K562 (cell line): ENCODE measurements around the gene SAP25. TPM values are rescaled to one million over a fixed set of nuclear protein-coding genes. Genes with fewer than 3 reads are reported as not detected.

Source experiments
- CEBPG ChIP-seq, 3 experiments: fragments of 200-800 bp in 1 of 3; sonication (Bioruptor generic) in 1 of 3; sonication (generic) in 1 of 3; formaldehyde crosslinking in 1 of 3; IDR thresholded peaks in 2 of 3; conservative IDR thresholded peaks in 1 of 3; 2 replicates each; pipeline versions ENCODE4 v1.6.1 to v1.8.0; 2016 to 2022; ENCODE audit warnings: missing compliant biosample characterization in 2 of 3, missing genetic modification characterization in 2 of 3, mild to moderate bottlenecking in 1 of 3, missing genetic modification reagents in 1 of 3
- CSDE1 ChIP-seq, 2 experiments: fragments of 450-650 bp; IDR thresholded peaks; 2 replicates each; pipeline ENCODE4 v1.6.1; 2016; ENCODE audit warnings: mild to moderate bottlenecking in 1 of 2
- E2F8 ChIP-seq: fragments of 450-650 bp; IDR thresholded peaks from 2 replicates; pipeline ENCODE4 v1.7.1; 2018; ENCODE audit warnings: mild to moderate bottlenecking, low read depth; ENCODE audit not compliant: partially characterized antibody
- ETS1 ChIP-seq: conservative IDR thresholded peaks from 2 replicates; pipeline ENCODE4 v1.6.1; 2011; ENCODE audit warnings: low read depth, mild to moderate bottlenecking, low read length; ENCODE audit not compliant: control insufficient read depth
- FOXJ3 ChIP-seq: sonication (generic); formaldehyde crosslinking; IDR thresholded peaks from 2 replicates; pipeline ENCODE4 v1.4.0; 2020; ENCODE audit warnings: mild to moderate bottlenecking, missing genetic modification reagents
- GABPB2 ChIP-seq: fragments of 250-450 bp; sonication (Bioruptor Pico); conservative IDR thresholded peaks from 2 replicates; pipeline ENCODE4 v1.5.1; 2021; ENCODE audit warnings: mild to moderate bottlenecking
- HDAC1 ChIP-seq, 2 experiments: fragments of 450-650 bp; IDR thresholded peaks; 2 replicates each; pipeline ENCODE4 v1.6.1; 2016 to 2017; ENCODE audit warnings: inconsistent platforms in 1 of 2, mild to moderate bottlenecking in 1 of 2, moderate library complexity in 1 of 2
- HIVEP1 ChIP-seq: fragments of 250-450 bp; sonication (Bioruptor Pico); IDR thresholded peaks from 2 replicates; pipeline ENCODE4 v1.4.0; 2020; ENCODE audit warnings: mild to moderate bottlenecking
- MBD2 ChIP-seq: sonication (generic); IDR thresholded peaks from 2 replicates; pipeline ENCODE4 v1.6.1; 2016; ENCODE audit warnings: low read depth, borderline replicate concordance
- RBM17 ChIP-seq: fragments of 200-400 bp; formaldehyde crosslinking; IDR thresholded peaks from 2 replicates; pipeline ENCODE4 v1.6.1; 2017; ENCODE audit warnings: low read depth, mild to moderate bottlenecking, low read length, borderline replicate concordance
- SIRT6 ChIP-seq: IDR thresholded peaks from one replicate; pipeline ENCODE4 v1.6.1; 2012; ENCODE audit warnings: low read depth, mild to moderate bottlenecking, control low read depth, inconsistent platforms, low read length, moderate library complexity
- SNIP1 ChIP-seq: fragments of 450-650 bp; IDR thresholded peaks from 2 replicates; pipeline ENCODE4 v1.7.1; 2017; ENCODE audit warnings: low read depth, mild to moderate bottlenecking
- SRSF9 ChIP-seq: fragments of 200-400 bp; formaldehyde crosslinking; IDR thresholded peaks from 2 replicates; pipeline ENCODE4 v1.6.1; 2017; ENCODE audit warnings: low read depth, low read length, borderline replicate concordance
- THRB ChIP-seq: fragments of 450-650 bp; formaldehyde crosslinking; conservative IDR thresholded peaks from 2 replicates; pipeline ENCODE4 v1.4.0; 2022; ENCODE audit warnings: mild to moderate bottlenecking, missing genetic modification characterization
- polyA plus RNA-seq, 8 experiments: library from polyadenylated mRNA; depleted of rRNA in 4 of 8; stranded (reverse) in 5 of 8; unstranded in 3 of 8; fragments of >200 nt; fragmentation: Nextera tagmentation in 2 of 8; fragmentation: Illumina TruSeq in 1 of 8; extraction: Ambion mirVana in 2 of 8; extraction: Trizol in 1 of 8; gene quantifications; 2 replicates each; pipeline versions ENCODE4 v1.2.1 to v1.2.3, GENCODE V29; 2011 to 2014; ENCODE audit warnings: inconsistent platforms in 1 of 8, missing spikeins in 1 of 8
- total RNA-seq, 7 experiments: library from RNA; depleted of rRNA in 6 of 7; stranded (reverse); fragments of >200 nt in 6 of 7; fragmentation: Illumina TruSeq in 2 of 7; extraction: Trizol in 2 of 7; gene quantifications; 2 replicates each; pipeline versions ENCODE4 v1.2.1 to v1.2.3, GENCODE V29; 2011 to 2021; ENCODE audit warnings: low replicate concordance in 1 of 7
- TF ChIP-seq, protein P1 (sequence below): sonication (generic); formaldehyde crosslinking; IDR thresholded peaks from 2 replicates; pipeline ENCODE4 v1.8.1; 2023; ENCODE audit warnings: mild to moderate bottlenecking, missing genetic modification reagents
- TF ChIP-seq, protein P2 (sequence below): sonication (generic); formaldehyde crosslinking; IDR thresholded peaks from 2 replicates; pipeline ENCODE4 v1.8.0; 2022; ENCODE audit warnings: missing genetic modification reagents, mild to moderate bottlenecking, borderline replicate concordance

Gene SAP25
- total and polyA plus RNA-seq, 9 of the 15 experiments (the other 6 are each of a cell fraction or from before 2014, with no cell fraction given), result 0.13 to 5.3 (median 0.78) TPM; not detected in 1

DNA sequence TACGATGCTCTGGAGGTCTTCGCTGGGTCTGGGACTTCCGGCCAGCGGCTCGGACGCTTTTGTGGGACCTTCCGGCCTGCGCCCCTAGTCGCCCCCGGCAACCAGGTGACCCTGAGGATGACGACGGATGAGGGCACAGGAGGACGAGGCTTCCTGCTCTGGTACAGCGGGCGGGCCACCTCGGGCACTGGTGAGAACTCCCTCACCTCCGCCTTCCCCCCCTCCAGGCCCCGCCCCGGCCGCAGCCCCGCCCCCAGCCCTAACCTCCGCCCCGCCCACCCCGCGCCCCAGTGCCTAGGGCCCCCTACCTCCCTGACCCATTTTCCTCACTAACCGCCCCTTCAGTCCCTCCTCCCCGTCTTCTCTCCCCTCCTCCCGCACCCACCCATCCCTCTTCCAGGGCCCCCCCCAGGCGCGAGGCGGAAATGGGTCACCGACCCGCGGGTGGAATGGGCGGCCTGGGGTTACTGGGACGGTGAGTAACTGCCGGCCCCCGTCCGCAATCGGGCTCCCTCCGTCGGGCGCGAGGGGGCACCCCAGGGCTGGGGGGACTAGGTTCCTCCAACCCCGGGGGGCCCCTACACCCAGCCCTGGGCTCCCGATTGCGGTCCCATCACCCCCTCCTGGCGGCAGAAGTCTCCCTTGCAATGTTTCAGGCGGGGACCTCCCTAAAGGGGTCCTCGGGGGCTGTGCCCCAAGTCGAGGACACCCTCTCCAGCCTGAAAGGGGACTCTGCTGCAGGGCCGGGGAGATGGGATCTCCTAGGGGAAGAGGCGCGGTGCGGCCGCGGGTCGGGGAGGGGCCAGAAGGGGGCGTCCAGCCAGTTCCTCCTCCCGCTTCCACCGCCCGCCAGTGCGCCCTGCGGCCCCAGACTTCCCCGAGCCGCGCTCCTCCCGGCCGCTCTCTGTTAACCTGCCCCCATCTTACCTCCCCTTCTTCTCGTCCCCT lies 30.6 kb upstream of the SAP25 start (continued):
- TF ChIP-seq, protein P1, sequence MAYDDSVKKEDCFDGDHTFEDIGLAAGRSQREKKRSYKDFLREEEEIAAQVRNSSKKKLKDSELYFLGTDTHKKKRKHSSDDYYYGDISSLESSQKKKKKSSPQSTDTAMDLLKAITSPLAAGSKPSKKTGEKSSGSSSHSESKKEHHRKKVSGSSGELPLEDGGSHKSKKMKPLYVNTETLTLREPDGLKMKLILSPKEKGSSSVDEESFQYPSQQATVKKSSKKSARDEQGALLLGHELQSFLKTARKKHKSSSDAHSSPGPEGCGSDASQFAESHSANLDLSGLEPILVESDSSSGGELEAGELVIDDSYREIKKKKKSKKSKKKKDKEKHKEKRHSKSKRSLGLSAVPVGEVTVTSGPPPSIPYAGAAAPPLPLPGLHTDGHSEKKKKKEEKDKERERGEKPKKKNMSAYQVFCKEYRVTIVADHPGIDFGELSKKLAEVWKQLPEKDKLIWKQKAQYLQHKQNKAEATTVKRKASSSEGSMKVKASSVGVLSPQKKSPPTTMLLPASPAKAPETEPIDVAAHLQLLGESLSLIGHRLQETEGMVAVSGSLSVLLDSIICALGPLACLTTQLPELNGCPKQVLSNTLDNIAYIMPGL (CRISPR knock-in tag), result no peak
- TF ChIP-seq CEBPG (CRISPR knock-in tag; IDR thresholded peaks at IDR 0.05) (peak; percentile 40; the same call in 1 of the 2 replicates), CEBPG (tag; conservative IDR thresholded peaks at IDR 0.05 in 1 of 2, IDR thresholded peaks at IDR 0.05 in 1 of 2) (no peak), SRSF9 (no peak), SNIP1 (no peak), GABPB2 (no peak), FOXJ3 (no peak), CSDE1 (IDR thresholded peaks at IDR 0.05) (no peak), MBD2 (peak; percentile 54; the same call in 1 of the 2 replicates), RBM17 (no peak), SIRT6 (no peak), HIVEP1 (CRISPR knock-in tag) (no peak), E2F8 (peak; percentile 70), THRB (CRISPR knock-in tag) (no peak), ETS1 (peak; percentile 63; the same call in 1 of the 2 replicates), HDAC1 (IDR thresholded peaks at IDR 0.05) (peak in 1 of 2 experiments; percentile 76; a peak in 3 of 4 replicates)
- TF ChIP-seq, protein P2, sequence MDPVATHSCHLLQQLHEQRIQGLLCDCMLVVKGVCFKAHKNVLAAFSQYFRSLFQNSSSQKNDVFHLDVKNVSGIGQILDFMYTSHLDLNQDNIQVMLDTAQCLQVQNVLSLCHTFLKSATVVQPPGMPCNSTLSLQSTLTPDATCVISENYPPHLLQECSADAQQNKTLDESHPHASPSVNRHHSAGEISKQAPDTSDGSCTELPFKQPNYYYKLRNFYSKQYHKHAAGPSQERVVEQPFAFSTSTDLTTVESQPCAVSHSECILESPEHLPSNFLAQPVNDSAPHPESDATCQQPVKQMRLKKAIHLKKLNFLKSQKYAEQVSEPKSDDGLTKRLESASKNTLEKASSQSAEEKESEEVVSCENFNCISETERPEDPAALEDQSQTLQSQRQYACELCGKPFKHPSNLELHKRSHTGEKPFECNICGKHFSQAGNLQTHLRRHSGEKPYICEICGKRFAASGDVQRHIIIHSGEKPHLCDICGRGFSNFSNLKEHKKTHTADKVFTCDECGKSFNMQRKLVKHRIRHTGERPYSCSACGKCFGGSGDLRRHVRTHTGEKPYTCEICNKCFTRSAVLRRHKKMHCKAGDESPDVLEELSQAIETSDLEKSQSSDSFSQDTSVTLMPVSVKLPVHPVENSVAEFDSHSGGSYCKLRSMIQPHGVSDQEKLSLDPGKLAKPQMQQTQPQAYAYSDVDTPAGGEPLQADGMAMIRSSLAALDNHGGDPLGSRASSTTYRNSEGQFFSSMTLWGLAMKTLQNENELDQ, result no peak
